Mesendoderm (in vitro differentiated cells): ENCODE measurements around the gene A4GALT.

Experiments used
- DNase-seq: peaks from one replicate; pipeline ENCODE4 v3.0.0; 2013
- H2AK5ac ChIP-seq: 2 replicates; pipeline ENCODE4 v1.6.1; 2013; ENCODE audit warnings: low read length, inconsistent platforms
- H2BK120ac ChIP-seq: 2 replicates; pipeline ENCODE4 v1.6.1; 2013; ENCODE audit warnings: low read depth, mild to moderate bottlenecking, low read length, moderate library complexity, mixed read lengths
- H2BK15ac ChIP-seq: replicated peaks from 2 replicates; pipeline ENCODE4 v1.6.1; 2013; ENCODE audit warnings: low read depth, mild to moderate bottlenecking, moderate library complexity
- H2BK5ac ChIP-seq: 2 replicates; pipeline ENCODE4 v1.6.1; 2013; ENCODE audit warnings: low read length, inconsistent platforms
- H3K18ac ChIP-seq: 2 replicates; pipeline ENCODE4 v1.6.1; 2013; ENCODE audit warnings: mild to moderate bottlenecking, low read length, mixed read lengths
- H3K23ac ChIP-seq: one replicate; pipeline ENCODE4 v1.6.1; 2013; ENCODE audit warnings: low read length
- H3K27ac ChIP-seq: 2 replicates; pipeline ENCODE4 v1.5.1; 2013; ENCODE audit warnings: low read depth, mild to moderate bottlenecking, inconsistent platforms, low read length, moderate library complexity
- H3K27me3 ChIP-seq: 2 replicates; pipeline ENCODE4 v1.6.1; 2013; ENCODE audit warnings: low read length, control low read depth, mild to moderate bottlenecking, inconsistent platforms; ENCODE audit not compliant: insufficient read depth, poor library complexity
- H3K36me3 ChIP-seq: 2 replicates; pipeline ENCODE4 v1.6.1; 2013; ENCODE audit warnings: low read length, inconsistent platforms; ENCODE audit not compliant: control insufficient read depth, insufficient read depth
- H3K4ac ChIP-seq: one replicate; pipeline ENCODE4 v1.6.1; 2013; ENCODE audit warnings: low read depth, mild to moderate bottlenecking, low read length, moderate library complexity
- H3K4me1 ChIP-seq: 2 replicates; pipeline ENCODE4 v1.6.1; 2013; ENCODE audit warnings: low read depth, low read length, inconsistent platforms; ENCODE audit not compliant: control insufficient read depth
- H3K4me2 ChIP-seq: 2 replicates; pipeline ENCODE4 v1.6.1; 2013; ENCODE audit warnings: low read length
- H3K4me3 ChIP-seq: 2 replicates; pipeline ENCODE4 v1.5.1; 2013; ENCODE audit warnings: mild to moderate bottlenecking, low read length
- H3K56ac ChIP-seq: one replicate; pipeline ENCODE4 v1.6.1; 2013; ENCODE audit warnings: low read length
- H3K79me1 ChIP-seq: 2 replicates; pipeline ENCODE4 v1.6.1; 2013; ENCODE audit warnings: low read length, inconsistent platforms
- H3K79me2 ChIP-seq: 2 replicates; pipeline ENCODE4 v1.6.1; 2013; ENCODE audit warnings: mild to moderate bottlenecking, low read length; ENCODE audit not compliant: control insufficient read depth, insufficient read depth
- H3K9ac ChIP-seq: 2 replicates; pipeline ENCODE4 v1.6.1; 2013; ENCODE audit warnings: low read length, inconsistent platforms
- H4K5ac ChIP-seq: one replicate; pipeline ENCODE4 v1.6.1; 2013; ENCODE audit warnings: low read length
- H4K8ac ChIP-seq: one replicate; pipeline ENCODE4 v1.6.1; 2013; ENCODE audit warnings: low read depth, mild to moderate bottlenecking, control low read depth, low read length, moderate library complexity
- WGBS: extraction: QIAGEN DNeasy Blood & Tissue Kit; methylation state at CpG from one replicate; pipeline ENCODE4 v1.1.7; 2013; ENCODE audit warnings: low lambda C conversion rate, missing lambda C conversion rate; ENCODE audit not compliant: insufficient coverage; ENCODE audit errors: extremely low coverage; 5-methylcytosine and 5-hydroxymethylcytosine counted together

A4GALT gene

GRCh38 chr22:42714768-42715390, 5.8 kb downstream of the A4GALT start:
- Histone ChIP-seq H3K23ac (no peak overlapping the region), H3K79me2 (no peaks in the 10 kb centered on the region), H3K4me3 (no peak overlapping the region), H3K36me3 (no peaks in the 10 kb centered on the region), H2AK5ac (no peak overlapping the region), H4K8ac (no peak overlapping the region), H3K4ac (no peak overlapping the region), H3K4me2 (no peak overlapping the region), H2BK120ac (no peak overlapping the region), H2BK5ac (no peak overlapping the region), H3K27me3 (no peaks in the 10 kb centered on the region), H2BK15ac (no peak overlapping the region), H3K9ac (no peak overlapping the region), H4K5ac (no peak overlapping the region), H3K18ac (no peak overlapping the region), H3K27ac (no peak overlapping the region), H3K4me1 (no peaks in the 10 kb centered on the region), H3K79me1 (no peaks in the 10 kb centered on the region), H3K56ac (no peak overlapping the region)
- no CpG with 5 or more reads among the region's 4 CpGs for WGBS
- DNase-seq = peak; percentile 62

GRCh38 chr22:42714308-42714707, 6.4 kb downstream of the A4GALT start:
- Histone ChIP-seq H4K5ac (no peak overlapping the region), H3K56ac (no peak overlapping the region), H4K8ac (no peak overlapping the region), H3K27me3 (no peaks in the 10 kb centered on the region), H3K4ac (no peak overlapping the region), H3K23ac (no peak overlapping the region), H3K79me2 (no peaks in the 10 kb centered on the region), H2AK5ac (no peak overlapping the region), H3K4me2 (no peak overlapping the region), H3K27ac (no peak overlapping the region), H3K4me3 (no peak overlapping the region), H2BK120ac (no peak overlapping the region), H2BK5ac (no peak overlapping the region), H3K79me1 (no peaks in the 10 kb centered on the region), H3K4me1 (no peaks in the 10 kb centered on the region), H3K9ac (no peak overlapping the region), H3K36me3 (no peaks in the 10 kb centered on the region), H2BK15ac (no peak overlapping the region), H3K18ac (no peak overlapping the region)
- no CpG with 5 or more reads among the region's 7 CpGs for WGBS
- no peak for DNase-seq

GRCh38 chr22:42711895-42712837, 8.5 kb downstream of the A4GALT start:
- H3K9ac ChIP-seq = no peak overlapping the region
- DNase-seq = no peak
- no peak overlapping the region for H3K4ac ChIP-seq
- no peak overlapping the region for H2BK15ac ChIP-seq
- H3K18ac ChIP-seq = no peak overlapping the region
- no peak overlapping the region for H3K23ac ChIP-seq
- H3K27me3 ChIP-seq = no peaks in the 10 kb centered on the region
- H3K4me1 ChIP-seq = no peaks in the 10 kb centered on the region
- H3K79me2 ChIP-seq = no peaks in the 10 kb centered on the region
- H4K8ac ChIP-seq = no peak overlapping the region
- no peak overlapping the region for H3K56ac ChIP-seq
- no peaks in the 10 kb centered on the region for H3K79me1 ChIP-seq
- no peak overlapping the region for H3K4me3 ChIP-seq
- no peak overlapping the region for H2BK5ac ChIP-seq
- WGBS = no CpG with 5 or more reads among the region's 19 CpGs
- no peak overlapping the region for H2BK120ac ChIP-seq
- H2AK5ac ChIP-seq = no peak overlapping the region
- H3K4me2 ChIP-seq = no peak overlapping the region
- H4K5ac ChIP-seq = no peak overlapping the region
- H3K27ac ChIP-seq = no peak overlapping the region
- H3K36me3 ChIP-seq = no peaks in the 10 kb centered on the region

DNA sequence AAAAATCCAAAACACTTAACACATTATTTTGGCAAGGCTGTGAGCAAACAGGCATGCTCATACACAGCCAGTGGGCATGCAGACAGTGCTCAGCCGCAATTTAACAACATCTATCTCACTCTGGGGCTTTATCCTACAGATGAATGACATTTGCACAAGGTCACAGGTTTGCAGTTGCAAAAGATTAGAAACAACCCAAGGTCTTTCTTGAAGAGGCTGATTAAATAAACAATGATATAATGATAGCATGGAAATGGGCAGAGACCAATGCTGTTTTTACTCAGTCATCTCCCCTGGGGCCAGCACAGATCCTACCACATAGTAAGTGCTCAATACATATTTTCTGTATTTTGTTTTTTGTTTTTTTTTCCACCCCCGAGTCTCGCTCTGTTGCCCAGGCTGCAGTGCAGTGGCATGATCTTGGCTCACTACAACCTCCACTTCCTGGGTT, 9.4 kb downstream of the A4GALT start:
- Histone ChIP-seq H3K4ac (no peak overlapping the region), H3K18ac (no peak overlapping the region), H3K79me2 (no peaks in the 10 kb centered on the region), H3K23ac (no peak overlapping the region), H3K9ac (no peak overlapping the region), H3K4me2 (no peak overlapping the region), H3K56ac (no peak overlapping the region), H4K8ac (no peak overlapping the region), H2BK15ac (no peak overlapping the region), H3K36me3 (no peaks in the 10 kb centered on the region), H3K4me3 (no peak overlapping the region), H3K4me1 (no peaks in the 10 kb centered on the region), H3K27me3 (no peaks in the 10 kb centered on the region), H2BK120ac (no peak overlapping the region), H3K27ac (no peak overlapping the region), H2BK5ac (no peak overlapping the region), H4K5ac (no peak overlapping the region), H3K79me1 (no peaks in the 10 kb centered on the region), H2AK5ac (no peak overlapping the region)
- no peak for DNase-seq
- WGBS = no CpG with 5 or more reads among the region's 3 CpGs

DNA sequence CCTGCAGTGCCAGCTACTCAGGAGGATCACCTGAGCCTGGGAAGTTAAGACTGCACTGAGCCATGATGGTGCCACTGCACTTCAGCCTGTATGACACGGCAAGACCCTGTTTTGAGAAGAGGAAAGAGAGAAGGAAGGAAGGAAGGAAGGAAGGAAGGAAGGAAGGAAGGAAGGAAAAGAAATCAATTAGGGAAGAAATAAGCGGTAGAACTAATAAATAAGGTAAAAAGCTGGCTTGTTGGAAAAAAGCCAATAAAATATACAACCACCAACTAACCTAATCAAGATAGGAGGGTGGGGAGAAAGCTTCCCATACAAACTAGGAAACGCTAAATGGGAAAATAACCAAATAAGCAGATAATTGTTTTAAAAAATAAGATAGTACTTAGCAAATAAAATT, 12.3 kb downstream of the A4GALT start:
- no peak overlapping the region for H2BK120ac ChIP-seq
- no peak overlapping the region for H3K27ac ChIP-seq
- H2BK5ac ChIP-seq = no peak overlapping the region
- H3K56ac ChIP-seq = no peak overlapping the region
- H4K5ac ChIP-seq = no peak overlapping the region
- H3K4ac ChIP-seq = no peak overlapping the region
- no CpG with 5 or more reads among the region's 3 CpGs for WGBS
- no peaks in the 10 kb centered on the region for H3K4me1 ChIP-seq
- H3K79me1 ChIP-seq = no peaks in the 10 kb centered on the region
- no peak overlapping the region for H3K18ac ChIP-seq
- no peak overlapping the region for H2AK5ac ChIP-seq
- H3K79me2 ChIP-seq = no peaks in the 10 kb centered on the region
- no peak overlapping the region for H3K4me3 ChIP-seq
- H3K9ac ChIP-seq = no peak overlapping the region
- H3K23ac ChIP-seq = no peak overlapping the region
- H3K36me3 ChIP-seq = no peaks in the 10 kb centered on the region
- no peak for DNase-seq
- no peak overlapping the region for H3K4me2 ChIP-seq
- no peak overlapping the region for H2BK15ac ChIP-seq
- H4K8ac ChIP-seq = no peak overlapping the region
- H3K27me3 ChIP-seq = no peaks in the 10 kb centered on the region
